ENCODE measurements around the gene ANXA2. TPM values are rescaled to one million over a fixed set of nuclear protein-coding genes. Genes with fewer than 3 reads are reported as not detected.

ANXA2 gene
- total RNA-seq, 2 donors from 2014 or later = 355 to 392 TPM

DNA sequence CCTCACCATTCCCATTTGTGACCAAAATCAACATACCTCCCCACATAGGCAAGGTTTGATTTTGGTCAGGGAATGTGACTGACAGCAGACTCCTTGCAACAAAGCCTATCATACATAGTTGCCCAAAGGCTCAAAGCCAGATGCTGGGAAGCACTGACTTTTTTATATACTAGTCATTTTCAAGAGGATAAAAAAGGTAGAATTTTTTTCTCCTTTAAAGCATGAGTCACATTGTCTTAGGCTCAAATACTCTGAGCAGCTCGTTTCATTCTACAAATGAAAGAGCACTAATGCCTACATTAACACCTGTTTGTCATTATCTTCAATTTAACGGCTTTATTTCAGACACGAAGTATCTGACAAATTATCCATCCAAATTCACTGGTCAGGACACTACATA, 45.0 kb upstream of the ANXA2 start:
- Histone ChIP-seq H3K4me1 (ENCODE audit: control insufficient read depth, insufficient read depth, low read length) (no peaks in the 10 kb centered on the region), H3K4me3 (ENCODE audit: low read length) (no peak overlapping the region), H3K27me3 (ENCODE audit: control insufficient read depth, insufficient read depth, low read length, poor library complexity, severe bottlenecking) (no peaks in the 10 kb centered on the region), H3K9me3 (ENCODE audit: control insufficient read depth, low read length) (no peaks in the 10 kb centered on the region), H3K27ac (ENCODE audit: low read depth, low read length) (no peak overlapping the region), H3K36me3 (ENCODE audit: control insufficient read depth, insufficient read depth, low read length) (peaks cover 39% of the 10 kb centered on the region), H3K9ac (ENCODE audit: extremely low read depth, low read length, poor library complexity, severe bottlenecking) (no peak overlapping the region)
- H3K27ac Mint-ChIP-seq = no peak overlapping the region
- H3K4me3 Mint-ChIP-seq = no peak overlapping the region
- TF ChIP-seq, protein P1, sequence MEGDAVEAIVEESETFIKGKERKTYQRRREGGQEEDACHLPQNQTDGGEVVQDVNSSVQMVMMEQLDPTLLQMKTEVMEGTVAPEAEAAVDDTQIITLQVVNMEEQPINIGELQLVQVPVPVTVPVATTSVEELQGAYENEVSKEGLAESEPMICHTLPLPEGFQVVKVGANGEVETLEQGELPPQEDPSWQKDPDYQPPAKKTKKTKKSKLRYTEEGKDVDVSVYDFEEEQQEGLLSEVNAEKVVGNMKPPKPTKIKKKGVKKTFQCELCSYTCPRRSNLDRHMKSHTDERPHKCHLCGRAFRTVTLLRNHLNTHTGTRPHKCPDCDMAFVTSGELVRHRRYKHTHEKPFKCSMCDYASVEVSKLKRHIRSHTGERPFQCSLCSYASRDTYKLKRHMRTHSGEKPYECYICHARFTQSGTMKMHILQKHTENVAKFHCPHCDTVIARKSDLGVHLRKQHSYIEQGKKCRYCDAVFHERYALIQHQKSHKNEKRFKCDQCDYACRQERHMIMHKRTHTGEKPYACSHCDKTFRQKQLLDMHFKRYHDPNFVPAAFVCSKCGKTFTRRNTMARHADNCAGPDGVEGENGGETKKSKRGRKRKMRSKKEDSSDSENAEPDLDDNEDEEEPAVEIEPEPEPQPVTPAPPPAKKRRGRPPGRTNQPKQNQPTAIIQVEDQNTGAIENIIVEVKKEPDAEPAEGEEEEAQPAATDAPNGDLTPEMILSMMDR (conservative IDR thresholded peaks at IDR 0.05) = no peak
- no peaks in the 10 kb centered on the region for H3K9me3 Mint-ChIP-seq
- WGBS, 2 experiments (ENCODE audit: insufficient coverage in 1 of 2, insufficient read length in 1 of 2) = 78 to 93% methylated on average over 3 of the region's 3 CpGs
- no peaks in the 10 kb centered on the region for H3K27me3 Mint-ChIP-seq (ENCODE audit: insufficient read depth)
- peaks cover 28% of the 10 kb centered on the region for H3K36me3 Mint-ChIP-seq (ENCODE audit: low read depth)
- DNase-seq = no peak
- peaks cover 14% of the 10 kb centered on the region for H3K4me1 Mint-ChIP-seq

DNA sequence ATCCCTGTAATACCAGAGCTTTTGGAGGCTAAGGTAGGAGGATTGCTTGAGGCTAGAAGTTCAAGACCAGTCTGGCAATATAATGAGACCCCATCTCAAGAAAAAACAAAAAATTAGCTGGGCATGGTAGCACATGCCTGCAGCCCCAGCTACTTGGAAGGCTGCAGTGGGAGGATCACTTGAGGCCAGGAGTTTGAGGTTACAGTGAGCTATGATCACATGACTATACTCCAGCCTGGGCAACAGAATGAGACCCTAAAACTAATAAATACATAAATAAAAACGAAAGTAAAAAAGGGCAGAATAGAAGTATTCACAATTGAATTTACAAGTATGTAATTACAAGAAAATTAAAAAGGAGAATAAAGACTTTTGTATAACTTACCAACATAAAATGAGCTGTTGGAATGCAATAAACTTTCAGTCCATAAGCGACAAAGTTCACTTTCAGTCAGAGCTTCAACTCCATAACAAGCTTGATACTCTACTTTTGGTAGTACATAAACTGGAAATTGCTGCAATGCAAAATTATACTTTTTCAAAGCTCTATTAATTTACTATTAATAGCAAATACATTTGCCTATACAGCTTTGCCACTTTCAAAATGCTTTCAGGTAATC, 44.4 kb upstream of the ANXA2 start:
- H3K4me1 Mint-ChIP-seq = peaks cover 14% of the 10 kb centered on the region
- 100% methylated on average over 1 of the region's 2 CpGs for WGBS, 2 experiments (ENCODE audit: insufficient coverage in 1 of 2, insufficient read length in 1 of 2)
- TF ChIP-seq, protein P1 (conservative IDR thresholded peaks at IDR 0.05) = no peak
- H3K36me3 Mint-ChIP-seq (ENCODE audit: low read depth) = peaks cover 26% of the 10 kb centered on the region
- no peaks in the 10 kb centered on the region for H3K9me3 Mint-ChIP-seq
- Histone ChIP-seq H3K36me3 (ENCODE audit: control insufficient read depth, insufficient read depth, low read length) (peaks cover 34% of the 10 kb centered on the region), H3K27me3 (ENCODE audit: control insufficient read depth, insufficient read depth, low read length, poor library complexity, severe bottlenecking) (no peaks in the 10 kb centered on the region), H3K9me3 (ENCODE audit: control insufficient read depth, low read length) (no peaks in the 10 kb centered on the region), H3K27ac (ENCODE audit: low read depth, low read length) (no peak overlapping the region), H3K4me1 (ENCODE audit: control insufficient read depth, insufficient read depth, low read length) (no peaks in the 10 kb centered on the region), H3K4me3 (ENCODE audit: low read length) (no peak overlapping the region), H3K9ac (ENCODE audit: extremely low read depth, low read length, poor library complexity, severe bottlenecking) (no peak overlapping the region)
- H3K27ac Mint-ChIP-seq = no peak overlapping the region
- DNase-seq = no peak
- no peak overlapping the region for H3K4me3 Mint-ChIP-seq
- H3K27me3 Mint-ChIP-seq (ENCODE audit: insufficient read depth) = no peaks in the 10 kb centered on the region

DNA sequence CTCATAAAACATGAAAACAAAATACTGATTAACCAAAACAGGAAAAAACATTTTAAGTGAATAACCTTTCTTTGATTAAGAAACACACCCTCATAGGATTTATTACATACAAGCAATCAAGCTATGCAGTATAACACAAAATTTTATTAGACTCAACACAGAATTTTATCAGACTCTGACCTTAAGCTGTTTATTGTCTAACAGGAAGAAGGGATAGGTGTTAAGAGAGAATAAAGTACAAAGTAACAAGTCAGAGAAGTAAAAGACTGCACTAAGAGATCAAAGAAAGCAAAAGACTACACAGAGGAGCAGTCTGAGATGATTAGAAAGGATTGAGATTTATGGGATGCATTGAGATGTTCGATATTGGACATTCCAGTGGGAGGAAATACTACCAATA, 43.5 kb upstream of the ANXA2 start:
- H3K27ac Mint-ChIP-seq = peak overlapping the region; percentile 80

More for the DNA sequence above, 43.5 kb upstream of the ANXA2 start:
- no peak for DNase-seq
- Mint-ChIP-seq H3K36me3 (ENCODE audit: low read depth) (peaks cover 21% of the 10 kb centered on the region), H3K4me3 (no peak overlapping the region), H3K4me1 (peaks cover 14% of the 10 kb centered on the region), H3K27me3 (ENCODE audit: insufficient read depth) (no peaks in the 10 kb centered on the region), H3K9me3 (no peaks in the 10 kb centered on the region)
- Histone ChIP-seq H3K4me1 (ENCODE audit: control insufficient read depth, insufficient read depth, low read length) (no peaks in the 10 kb centered on the region), H3K4me3 (ENCODE audit: low read length) (no peak overlapping the region), H3K27me3 (ENCODE audit: control insufficient read depth, insufficient read depth, low read length, poor library complexity, severe bottlenecking) (no peaks in the 10 kb centered on the region), H3K9me3 (ENCODE audit: control insufficient read depth, low read length) (no peaks in the 10 kb centered on the region), H3K27ac (ENCODE audit: low read depth, low read length) (no peak overlapping the region), H3K9ac (ENCODE audit: extremely low read depth, low read length, poor library complexity, severe bottlenecking) (no peak overlapping the region), H3K36me3 (ENCODE audit: control insufficient read depth, insufficient read depth, low read length) (peaks cover 26% of the 10 kb centered on the region)
- WGBS, 2 experiments (ENCODE audit: insufficient coverage in 1 of 2, insufficient read length in 1 of 2) = 80 to 100% methylated on average over 1 of the region's 1 CpG
- TF ChIP-seq, protein P1 (conservative IDR thresholded peaks at IDR 0.05) = no peak

Measured in endodermal cell (in vitro differentiated cells).